ENCODE results near the gene ZNF74.
"Not testable (repeated sequence)": the region's sequence is repeated elsewhere in the genome, so short reads cannot be mapped to it uniquely, and the experiment has no call there.

Gene ZNF74

GRCh38 chr22:20414450-20414849 lies 20.5 kb downstream of the ZNF74 start:
- Histone ChIP-seq H3K27ac (ENCODE audit: extremely low read depth, low read depth, low read length) (no peak overlapping the region), H3K9me3 (ENCODE audit: control insufficient read depth, insufficient read depth, low read depth, low read length) (no peaks in the 10 kb centered on the region), H3K4me3 (ENCODE audit: low read depth, low read length) (no peak overlapping the region), H3K36me3 (ENCODE audit: control insufficient read depth in 2 of 2, insufficient read depth in 1 of 2, low read length in 2 of 2) (no peaks in the 10 kb centered on the region; a peak in 1 of 3 replicates), H3K4me1 (ENCODE audit: control insufficient read depth, insufficient read depth, low read length) (no peaks in the 10 kb centered on the region)
- POLR2A ChIA-PET: no interaction called here
- TF ChIP-seq ZNF664 (tag by site-specific recombination; IDR thresholded peaks at IDR 0.05): no peak
- TF ChIP-seq ZNF23 (tag by site-specific recombination; IDR thresholded peaks at IDR 0.05; ENCODE audit: borderline replicate concordance): no peak
- no peak for TF ChIP-seq ZNF791 (tag by site-specific recombination; IDR thresholded peaks at IDR 0.05)
- TF ChIP-seq ZBTB17 (tag by site-specific recombination; IDR thresholded peaks at IDR 0.05): no peak
- no peak for TF ChIP-seq ZNF521 (tag by site-specific recombination; IDR thresholded peaks at IDR 0.05)
- no peak for TF ChIP-seq ZNF274 (IDR thresholded peaks at IDR 0.05; ENCODE audit: low read length)
- no peak for TF ChIP-seq ZNF274 (tag by site-specific recombination; IDR thresholded peaks at IDR 0.05; ENCODE audit: borderline replicate concordance)
- TF ChIP-seq ZNF169 (tag by site-specific recombination; IDR thresholded peaks at IDR 0.05): no peak
- no peak for TF ChIP-seq ZNF416 (tag by site-specific recombination; IDR thresholded peaks at IDR 0.05)
- TF ChIP-seq HOXD13 (CRISPR knock-in tag; IDR thresholded peaks at IDR 0.05; ENCODE audit: borderline replicate concordance): no peak
- no peak for TF ChIP-seq ZNF211 (tag by site-specific recombination; IDR thresholded peaks at IDR 0.05; ENCODE audit: low read depth)
- CTCF ChIA-PET: no interaction called here

DNA sequence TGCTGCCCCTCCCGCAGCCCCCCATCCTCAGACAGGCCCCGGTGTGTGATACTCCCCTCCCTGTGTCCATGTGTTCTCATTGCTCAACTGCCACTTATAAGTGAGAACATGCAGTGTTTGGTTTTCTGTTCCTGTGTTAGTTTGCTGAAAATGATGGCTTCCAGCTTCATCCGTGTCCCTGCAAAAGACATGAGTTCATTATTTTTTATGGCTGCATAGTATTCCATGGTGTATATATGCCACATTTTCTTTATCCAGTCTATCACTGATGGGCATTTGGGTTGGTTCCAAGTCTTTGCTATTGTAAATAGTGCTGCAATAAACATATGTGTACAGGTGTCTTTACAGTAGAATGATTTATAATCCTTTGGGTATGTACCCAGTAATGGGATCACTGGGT lies 21.3 kb downstream of the ZNF74 start:
- H3K9me3 ChIP-seq (ENCODE audit: control insufficient read depth, insufficient read depth, low read depth, low read length); H3K4me1 ChIP-seq (ENCODE audit: control insufficient read depth, insufficient read depth, low read length); H3K27ac ChIP-seq (ENCODE audit: extremely low read depth, low read depth, low read length); H3K4me3 ChIP-seq (ENCODE audit: low read depth, low read length); H3K36me3 ChIP-seq (ENCODE audit: control insufficient read depth in 2 of 2, insufficient read depth in 1 of 2, low read length in 2 of 2); POLR2A ChIA-PET: not testable (repeated sequence)
- CTCF ChIA-PET: interaction anchor here (0.6 kb wide), 1 partner anchor 1467 kb away, joined by 3 read pairs; no protein-coding TSS in a partner anchor
- peak; percentile 86 for TF ChIP-seq ZNF146 (tag by site-specific recombination; IDR thresholded peaks at IDR 0.05)

DNA sequence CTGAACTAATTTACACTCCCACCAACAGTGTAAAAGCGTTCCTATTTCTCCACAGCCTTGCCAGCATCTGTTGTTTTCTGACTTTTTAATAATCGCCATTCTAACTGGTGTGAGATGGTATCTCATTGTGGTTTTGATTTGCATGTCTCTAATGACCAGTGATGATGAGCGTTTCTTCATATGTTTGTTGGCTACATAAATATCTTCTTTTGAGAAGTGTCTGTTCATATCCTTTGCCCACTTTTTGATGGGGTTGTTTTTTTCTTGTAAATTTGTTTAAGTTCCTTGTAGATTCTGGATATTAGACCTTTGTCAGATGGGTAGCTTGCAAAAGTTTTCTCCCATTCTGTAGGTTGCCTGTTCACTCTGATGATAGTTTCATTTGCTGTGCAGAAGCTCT lies 21.7 kb downstream of the ZNF74 start:
- H3K9me3 ChIP-seq (ENCODE audit: control insufficient read depth, insufficient read depth, low read depth, low read length); POLR2A ChIA-PET; H3K4me1 ChIP-seq (ENCODE audit: control insufficient read depth, insufficient read depth, low read length); H3K36me3 ChIP-seq (ENCODE audit: control insufficient read depth in 2 of 2, insufficient read depth in 1 of 2, low read length in 2 of 2); H3K27ac ChIP-seq (ENCODE audit: extremely low read depth, low read depth, low read length); H3K4me3 ChIP-seq (ENCODE audit: low read depth, low read length): not testable (repeated sequence)
- CTCF ChIA-PET: interaction anchor here (0.6 to 4.5 kb wide), 2 partner anchors 37 to 1467 kb away, joined by 3 to 133 read pairs; no protein-coding TSS in a partner anchor

GRCh38 chr22:20418211-20418788 lies 24.3 kb downstream of the ZNF74 start:
- Histone ChIP-seq H3K9me3 (ENCODE audit: control insufficient read depth, insufficient read depth, low read depth, low read length) (no peaks in the 10 kb centered on the region), H3K36me3 (ENCODE audit: control insufficient read depth in 2 of 2, insufficient read depth in 1 of 2, low read length in 2 of 2) (no peaks in the 10 kb centered on the region), H3K27ac (ENCODE audit: extremely low read depth, low read depth, low read length) (no peak overlapping the region), H3K4me3 (ENCODE audit: low read depth, low read length) (peak overlapping the region; percentile 40), H3K4me1 (ENCODE audit: control insufficient read depth, insufficient read depth, low read length) (no peaks in the 10 kb centered on the region)
- ChIA-PET CTCF (interaction anchor here (0.5 to 4.5 kb wide), 44 partner anchors 10 to 585 kb away, joined by 3 to 133 read pairs (median 4); partner anchors contain the start of genes DGCR6L and ZNF74), POLR2A (interaction anchor here (0.6 to 1.1 kb wide), 11 partner anchors 12 to 227 kb away, joined by 3 to 8 read pairs (median 5); partner anchors contain the start of genes DGCR6L and KLHL22)
- TF ChIP-seq ZBTB17 (tag by site-specific recombination; IDR thresholded peaks at IDR 0.05) (peak; percentile 99), ZNF148 (tag by site-specific recombination; IDR thresholded peaks at IDR 0.05; ENCODE audit: borderline replicate concordance) (no peak), ZBTB8A (tag by site-specific recombination; IDR thresholded peaks at IDR 0.05) (0 out of 2 replicates have a peak, but pooled peaks have one; percentile 37), KLF1 (tag by site-specific recombination; IDR thresholded peaks at IDR 0.05) (0 out of 2 replicates have a peak, but pooled peaks have one; percentile 20), ZNF114 (tag by site-specific recombination; IDR thresholded peaks at IDR 0.05) (no peak), ZBTB20 (tag by site-specific recombination; IDR thresholded peaks at IDR 0.05) (peak; percentile 86), ZNF600 (tag by site-specific recombination; IDR thresholded peaks at IDR 0.05) (peak; percentile 86), ZNF366 (tag by site-specific recombination; conservative IDR thresholded peaks at IDR 0.05) (0 out of 2 replicates have a peak, but pooled peaks have one; percentile 39), ZNF140 (tag by site-specific recombination; IDR thresholded peaks at IDR 0.05) (no peak), ZNF2 (tag by site-specific recombination; IDR thresholded peaks at IDR 0.05) (peak; percentile 87), ZIC2 (tag by site-specific recombination; IDR thresholded peaks at IDR 0.05) (peak; percentile 58), YY1 (tag by site-specific recombination; IDR thresholded peaks at IDR 0.05) (0 out of 2 replicates have a peak, but pooled peaks have one; percentile 40), ZNF623 (tag by site-specific recombination; IDR thresholded peaks at IDR 0.05) (no peak; the same call in 1 of the 2 replicates), ZNF174 (tag by site-specific recombination; IDR thresholded peaks at IDR 0.05) (no peak), ZNF391 (tag by site-specific recombination; IDR thresholded peaks at IDR 0.05; ENCODE audit: borderline replicate concordance, low read depth) (peak; percentile 55; the same call in 1 of the 2 replicates), TCF7L2 (IDR thresholded peaks at IDR 0.05; ENCODE audit: borderline replicate concordance, low read depth, low read length) (no peak), ZNF768 (tag by site-specific recombination; IDR thresholded peaks at IDR 0.05) (no peak), ZNF785 (tag by site-specific recombination; IDR thresholded peaks at IDR 0.05) (no peak)

Data from HEK293 (cell line).